ENCODE measurements around the gene KCNH4. TPM values are rescaled to one million over a fixed set of nuclear protein-coding genes. Genes with fewer than 3 reads are reported as not detected.

KCNH4 gene
- total and polyA plus RNA-seq, 2 of the 13 experiments (the other 11 are each of a cell fraction or from before 2014, with no cell fraction given), result 0.01 to 0.09 TPM

DNA sequence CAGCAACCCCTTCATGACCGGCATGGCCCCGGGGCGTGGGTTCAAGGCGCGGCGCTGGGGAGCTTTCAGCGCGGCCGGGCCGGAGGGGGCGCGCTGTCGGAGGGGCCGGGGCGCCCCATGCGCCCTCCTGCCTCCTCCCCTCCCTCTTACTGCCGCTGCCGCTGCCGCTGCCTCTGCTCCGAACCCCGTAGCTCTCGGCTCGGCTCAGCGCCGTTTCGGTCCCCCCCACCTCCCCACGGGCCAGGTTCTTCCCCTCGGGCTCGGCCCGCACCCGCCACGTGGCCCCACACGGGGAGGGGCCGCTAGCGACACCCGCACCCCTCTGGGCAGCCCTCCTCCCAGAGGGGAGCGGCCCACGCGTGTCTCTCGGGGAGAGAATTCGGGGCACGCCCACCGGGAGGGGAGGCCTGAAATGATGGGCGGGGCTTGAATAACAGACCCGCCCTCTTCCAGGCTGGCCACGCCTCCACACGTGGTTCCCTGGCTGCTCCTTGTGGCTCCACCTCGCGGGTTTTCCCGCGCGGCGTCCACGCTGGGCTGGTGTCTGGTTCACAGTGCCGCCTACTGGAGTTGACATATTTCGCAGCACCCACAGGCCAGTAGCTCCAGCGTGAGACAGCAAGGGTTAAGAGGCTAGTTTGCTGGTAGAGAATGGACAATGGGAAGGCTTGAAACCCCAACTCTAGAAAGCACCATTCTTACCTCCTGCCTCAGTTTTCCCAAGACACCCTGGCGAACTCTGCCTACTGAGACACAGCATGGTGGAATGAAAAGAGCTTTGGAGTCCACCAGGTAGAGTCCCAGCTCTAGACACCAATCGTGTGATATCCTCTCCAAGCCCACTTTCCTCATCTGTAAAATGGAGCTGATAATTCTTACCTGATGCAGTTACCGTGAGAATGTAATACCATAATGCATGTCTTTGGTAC, at the start of gene KCNH4 (continued):
- TF ChIP-seq SNAI1 (CRISPR knock-in tag; IDR thresholded peaks at IDR 0.05; ENCODE audit: borderline replicate concordance) (no peak), MXD3 (CRISPR knock-in tag; IDR thresholded peaks at IDR 0.05) (0 out of 2 replicates have a peak, but pooled peaks have one; percentile 30), ZNF768 (CRISPR knock-in tag; IDR thresholded peaks at IDR 0.05) (peak; percentile 17; the same call in 1 of the 2 replicates)

GRCh38 chr17:42230225-42230624, 49.3 kb upstream of the KCNH4 start:
- 96% methylated on average over 5 of the region's 5 CpGs for WGBS (ENCODE audit: low lambda C conversion rate)
- intact Hi-C loops (cut with micrococcal nuclease; ENCODE audit: unreplicated experiment), result no loop called here
- no peak for FAIRE-seq
- H3K79me2 ChIP-seq (ENCODE audit: insufficient read depth, low read length), result no peaks in the 10 kb centered on the region
- POLR2A ChIA-PET, result interaction anchor here (1.6 kb wide), 1 partner anchor 18 kb away, joined by 5 read pairs; no protein-coding TSS in a partner anchor
- no peaks in the 10 kb centered on the region for H4K20me1 ChIP-seq (ENCODE audit: insufficient read depth, low read length)
- H3K4me2 ChIP-seq (ENCODE audit: low read depth, low read length), result no peak overlapping the region
- in situ Hi-C loops (cut with HindIII; ENCODE audit: extremely low pct_ligation_motif_present, low pct_unique_long_range_greater_than_20kb), result no loop called here
- CTCF ChIA-PET (ENCODE audit: low intra/inter-chr PET ratio, low total read pairs), result no interaction called here
- no peak overlapping the region for H3K27ac ChIP-seq (ENCODE audit: extremely low read length, insufficient read depth, low read length)
- no peak overlapping the region for H3K4me3 ChIP-seq (replicated peaks in 1 of 3; ENCODE audit: insufficient read depth in 1 of 3, low read depth in 2 of 3, low read length in 3 of 3)
- H3K9me3 ChIP-seq (ENCODE audit: low read length), result no peaks in the 10 kb centered on the region
- BruUV-seq (replicated peaks), result no TSS peak
- DNase-seq (ENCODE audit: low spot score), result no peak
- no peak for TF ChIP-seq ATRX (CRISPR knock-in tag; IDR thresholded peaks at IDR 0.05; ENCODE audit: borderline replicate concordance)
- H3K4me1 ChIP-seq (ENCODE audit: insufficient read depth, low read length), result no peaks in the 10 kb centered on the region
- no peak overlapping the region for H2AFZ ChIP-seq (ENCODE audit: low read length)
- H3K9ac ChIP-seq (ENCODE audit: insufficient read depth, low read depth, low read length), result no peak overlapping the region
- no peaks in the 10 kb centered on the region for H3K27me3 ChIP-seq (ENCODE audit: control insufficient read depth in 1 of 2, insufficient read depth in 2 of 2, low read length in 2 of 2)
- ATAC-seq, result no peak
- no peaks in the 10 kb centered on the region; a peak in 1 of 5 replicates for H3K36me3 ChIP-seq (replicated peaks in 1 of 2; ENCODE audit: control insufficient read depth in 1 of 2, insufficient read depth in 2 of 2, low read length in 2 of 2)

All from HepG2 (cell line).